NCI-H1694 (cell line): ENCODE results near the gene HMGCLL1.
A peak's percentile ranks its signal among the peaks of the same experiment; 100 is the strongest.

Experiments used
- DNase-seq: peaks from one replicate; lab custom pipeline; 2025; lab: John Stamatoyannopoulos, UW

HMGCLL1 gene

DNA sequence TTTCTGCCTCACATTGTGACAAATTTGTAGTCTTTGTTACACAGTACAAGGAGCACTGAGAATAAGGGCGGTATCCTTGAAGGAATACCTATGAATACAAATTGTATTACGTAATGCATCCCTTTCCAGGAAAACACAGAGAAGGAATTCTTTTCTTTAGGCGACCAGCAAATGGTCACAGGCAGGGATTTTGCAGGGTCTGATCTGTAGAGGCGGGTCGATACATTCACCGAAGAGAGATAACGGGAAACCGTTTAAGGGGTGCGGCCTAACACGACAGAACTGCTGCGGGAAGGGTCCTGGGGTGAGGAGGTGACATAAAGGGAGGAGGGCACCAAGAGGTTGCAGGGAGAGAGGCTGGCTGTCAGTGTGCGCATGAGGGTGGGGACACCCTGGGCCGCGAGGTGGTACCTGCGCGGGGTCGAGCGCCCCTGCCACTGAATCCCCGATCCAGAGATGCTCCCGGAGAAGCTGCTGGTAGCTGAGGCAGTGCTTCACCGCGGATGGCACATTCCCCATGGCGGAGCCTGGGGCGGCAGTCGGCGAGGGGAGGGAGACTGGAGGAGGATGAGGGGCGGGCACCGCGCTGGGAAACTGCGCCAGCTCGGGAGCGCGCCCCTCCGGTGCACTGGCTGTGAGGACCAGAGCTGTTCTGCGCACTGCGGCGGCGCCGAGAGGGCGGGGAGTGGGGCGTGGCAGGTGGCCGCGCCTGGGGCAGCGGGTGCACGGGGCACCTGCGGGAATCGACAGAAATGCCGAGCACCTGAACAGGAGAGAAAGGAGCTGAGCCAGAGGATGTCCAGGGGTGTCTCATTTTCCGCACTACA lies at the start of gene HMGCLL1:
Gene HMGCLL1, minus strand, starts transcription at position 656 of the 827 bp plus-strand sequence. Its CDS starts 137 bp downstream, at position 519.
- peak; percentile 43 for DNase-seq

DNA sequence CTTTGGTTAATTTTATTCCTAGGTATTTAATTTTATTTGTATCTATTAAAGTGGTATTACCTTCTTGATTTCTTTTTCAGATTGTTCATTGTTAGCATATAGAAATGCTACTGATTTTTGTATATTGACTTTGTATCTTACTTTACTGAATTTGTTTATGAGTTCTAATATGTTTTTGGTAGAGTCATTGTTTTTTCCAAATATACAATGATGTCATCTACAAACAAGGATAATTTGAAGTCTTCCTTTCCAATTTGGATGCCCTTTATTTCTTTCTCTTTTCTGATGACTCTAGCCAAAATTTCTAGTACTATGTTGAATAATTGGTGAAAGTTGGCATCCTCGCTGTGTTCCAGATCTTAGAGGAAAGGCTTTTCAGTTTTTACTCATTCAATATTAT lies 43.0 kb upstream of the HMGCLL1 start:
- no peak for DNase-seq

- no peak for DNase-seq
Observed at GRCh38 chr6:55621244-55621643, 42.3 kb upstream of the HMGCLL1 start.

DNA sequence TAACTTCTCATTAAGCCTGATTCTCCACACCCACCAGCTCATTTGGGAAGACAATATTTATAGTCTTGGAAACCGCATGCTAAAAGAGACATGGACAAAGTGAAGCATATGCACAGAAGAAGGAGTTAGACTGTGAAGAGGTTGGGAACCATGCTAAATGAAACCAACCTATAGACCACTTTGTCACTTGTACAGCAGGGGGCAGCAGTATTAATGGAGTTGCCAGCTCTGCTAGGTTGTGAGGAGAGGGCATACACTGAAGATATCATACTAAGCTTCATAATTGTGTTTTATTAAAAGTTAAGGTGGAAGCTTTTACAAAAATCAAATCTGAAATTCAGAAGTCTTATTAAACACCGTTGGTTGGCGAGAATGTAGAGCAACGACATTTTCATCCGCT lies 38.3 kb upstream of the HMGCLL1 start:
- DNase-seq, result peak; percentile 30

DNA sequence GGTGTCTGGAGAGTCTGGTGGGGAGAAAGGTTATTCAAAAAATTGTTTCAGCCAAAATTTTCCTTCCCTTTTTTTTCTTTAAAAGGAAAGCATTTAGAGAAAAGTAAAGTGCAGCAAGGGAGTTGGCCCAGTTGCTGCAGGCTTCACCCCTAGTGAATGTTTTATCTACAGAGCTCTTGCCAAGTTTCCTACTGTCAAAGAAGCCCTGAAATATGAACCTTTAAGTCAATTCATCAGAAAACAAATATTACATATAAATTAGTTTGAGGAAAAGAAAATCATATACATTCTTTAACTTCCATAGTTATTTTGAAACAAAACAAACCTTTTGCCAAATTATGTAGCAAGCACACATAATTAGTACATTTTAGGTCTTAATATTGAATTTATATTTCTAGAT lies 25.0 kb upstream of the HMGCLL1 start:
- no peak for DNase-seq

DNA sequence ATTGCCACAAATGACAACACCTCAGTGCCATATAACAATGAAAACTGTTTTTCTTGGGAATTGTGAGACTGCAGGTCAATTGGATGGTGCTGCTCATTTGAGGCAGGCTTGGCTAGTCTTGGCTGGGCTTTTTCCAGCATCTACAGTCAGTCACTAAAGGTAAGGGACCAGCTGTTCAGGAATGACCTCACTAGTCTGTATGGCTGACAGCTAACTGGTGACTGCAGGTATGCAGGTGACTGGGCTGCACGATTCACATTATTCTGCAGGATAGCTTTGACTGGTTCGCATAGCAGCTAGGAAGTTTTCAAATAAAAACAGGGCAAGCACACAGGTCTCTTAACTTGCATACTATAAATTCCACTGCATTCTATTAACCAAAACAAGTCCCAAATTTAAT lies 22.1 kb upstream of the HMGCLL1 start:
- DNase-seq, result no peak

GRCh38 chr6:55594442-55594841 lies 15.4 kb upstream of the HMGCLL1 start:
- DNase-seq, result no peak

GRCh38 chr6:55584654-55585354 lies 5.8 kb upstream of the HMGCLL1 start:
- no peak for DNase-seq

- no peak for DNase-seq
Observed at GRCh38 chr6:55576811-55577210, 2.2 kb downstream of the HMGCLL1 start.

- DNase-seq, result no peak
Observed at GRCh38 chr6:55574556-55574955, 4.4 kb downstream of the HMGCLL1 start.

DNA sequence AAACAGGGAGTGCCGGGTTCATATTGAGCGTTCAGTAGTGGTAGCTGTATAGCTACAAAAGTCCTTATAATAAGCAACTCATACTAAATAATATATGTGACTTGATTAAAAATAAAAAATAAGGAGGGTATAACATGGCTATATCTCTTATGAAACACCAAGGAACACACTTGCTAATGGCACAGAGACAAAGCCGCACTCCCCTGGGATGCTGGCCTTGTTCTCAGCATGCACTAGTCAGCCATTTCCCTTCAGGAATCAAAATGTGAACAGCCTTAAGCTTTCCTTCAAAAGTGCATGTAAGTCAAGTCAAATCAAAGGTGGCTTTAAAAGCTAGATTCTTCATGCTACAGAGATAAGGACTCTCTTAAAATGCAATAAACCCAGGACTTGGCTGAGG lies 9.4 kb downstream of the HMGCLL1 start:
- DNase-seq, result no peak

DNA sequence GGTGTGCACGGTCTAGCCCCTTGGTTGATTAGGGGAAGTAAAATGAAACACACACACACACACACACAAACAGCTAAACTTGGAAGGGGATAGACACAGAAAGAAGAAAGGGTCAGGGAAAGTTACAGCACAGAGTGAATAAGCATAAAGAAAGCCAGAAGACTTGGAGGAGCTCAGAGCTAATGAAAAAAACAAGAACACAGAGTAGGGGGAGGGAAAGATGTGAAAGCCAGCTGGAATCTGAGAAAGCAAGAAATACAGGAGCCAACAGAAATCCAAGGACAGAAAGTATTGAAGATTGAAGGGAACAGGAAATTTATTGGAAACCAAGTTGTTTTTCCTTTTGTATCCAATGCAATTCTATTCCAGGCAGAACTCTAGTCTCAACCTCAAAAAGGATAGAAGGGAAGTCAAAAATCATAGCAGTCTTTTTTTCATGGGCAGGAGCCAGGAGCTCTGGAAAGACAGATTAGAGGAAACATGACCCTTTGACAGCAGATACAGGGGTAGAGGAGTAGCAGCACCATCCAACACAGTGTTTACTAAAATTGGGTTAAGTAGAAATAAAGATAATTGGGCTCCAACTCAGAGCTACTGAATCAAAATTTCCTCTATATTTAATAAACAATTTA lies 10.1 kb downstream of the HMGCLL1 start:
- DNase-seq, result no peak

DNA sequence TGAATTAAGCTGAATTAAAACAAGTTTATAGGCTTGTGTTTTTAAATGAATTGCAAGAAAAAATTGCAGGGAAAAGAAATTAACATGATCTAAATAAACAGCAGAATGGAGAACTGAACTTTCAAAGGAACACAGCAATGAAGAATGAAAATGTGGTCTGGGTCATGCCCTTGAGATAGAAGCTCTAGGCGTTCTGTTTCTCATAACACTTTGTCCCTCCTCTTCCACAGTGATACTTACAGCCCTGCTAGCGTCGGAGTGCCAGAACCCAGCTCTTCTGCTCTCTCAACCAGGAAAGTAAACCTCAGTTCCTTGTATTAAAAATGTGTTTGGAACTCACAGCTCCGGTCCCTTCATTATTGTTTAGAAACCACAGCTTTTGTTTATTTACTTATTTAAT lies 11.4 kb downstream of the HMGCLL1 start:
- DNase-seq, result no peak

DNA sequence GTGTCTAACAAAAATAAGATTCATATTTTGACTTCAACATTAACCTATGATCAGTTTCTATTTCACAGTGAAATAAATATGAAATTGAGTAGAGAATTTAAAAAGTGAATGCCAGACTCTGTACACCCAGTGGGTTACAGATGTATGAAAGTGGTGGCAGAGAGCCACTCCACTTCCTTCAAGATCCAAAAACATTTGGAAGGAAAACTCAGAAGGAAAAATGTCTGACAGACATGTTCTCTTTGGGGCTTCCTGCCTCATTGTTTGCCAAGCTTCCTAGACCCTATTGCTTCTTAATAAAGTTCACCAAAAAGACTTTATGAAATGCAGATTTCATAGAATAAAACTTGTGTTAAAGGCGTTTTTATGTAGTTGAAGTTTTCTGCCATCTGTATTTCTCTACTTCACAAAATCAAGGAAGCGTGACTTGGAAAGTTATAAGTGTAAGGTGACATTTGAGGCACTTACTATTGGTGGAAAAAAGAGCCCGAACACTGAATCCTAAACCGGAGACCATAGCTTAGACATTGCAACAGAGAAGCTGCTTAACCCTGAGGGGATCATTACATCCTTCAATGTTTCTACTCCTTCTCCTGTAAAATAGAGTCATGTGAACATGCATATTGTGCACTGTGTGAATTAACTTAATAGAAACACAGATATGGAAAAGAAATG lies 12.8 kb downstream of the HMGCLL1 start:
- no peak for DNase-seq

- no peak for DNase-seq
Observed at GRCh38 chr6:55562318-55562717, 16.7 kb downstream of the HMGCLL1 start.

DNA sequence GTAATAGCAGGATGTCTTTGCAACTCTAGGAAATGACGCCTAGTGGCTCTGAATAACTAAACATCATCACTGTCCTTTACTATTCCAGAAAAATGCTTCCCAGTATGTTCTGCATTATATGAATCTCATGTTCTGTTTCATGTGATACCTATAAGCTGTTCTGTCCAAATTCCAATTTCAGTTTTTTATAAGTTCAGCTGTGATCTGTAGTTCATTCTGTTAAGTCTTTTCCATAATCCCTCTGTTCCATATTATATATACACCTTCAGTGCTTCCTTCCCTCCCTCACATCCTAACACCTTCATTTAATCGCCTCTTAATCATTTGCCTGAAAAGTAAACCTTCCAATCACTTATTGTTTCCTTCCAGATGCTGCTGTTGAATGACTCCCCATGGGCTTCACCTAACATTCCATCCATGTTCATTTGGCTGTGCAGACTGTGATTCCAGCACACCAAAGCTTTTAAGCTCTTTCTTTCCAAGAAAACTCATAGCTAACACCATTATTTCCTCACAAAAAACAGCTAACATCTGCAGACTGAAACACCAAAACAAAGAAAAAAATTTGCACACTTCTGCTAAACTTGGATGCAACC lies 18.6 kb downstream of the HMGCLL1 start:
- no peak for DNase-seq

DNA sequence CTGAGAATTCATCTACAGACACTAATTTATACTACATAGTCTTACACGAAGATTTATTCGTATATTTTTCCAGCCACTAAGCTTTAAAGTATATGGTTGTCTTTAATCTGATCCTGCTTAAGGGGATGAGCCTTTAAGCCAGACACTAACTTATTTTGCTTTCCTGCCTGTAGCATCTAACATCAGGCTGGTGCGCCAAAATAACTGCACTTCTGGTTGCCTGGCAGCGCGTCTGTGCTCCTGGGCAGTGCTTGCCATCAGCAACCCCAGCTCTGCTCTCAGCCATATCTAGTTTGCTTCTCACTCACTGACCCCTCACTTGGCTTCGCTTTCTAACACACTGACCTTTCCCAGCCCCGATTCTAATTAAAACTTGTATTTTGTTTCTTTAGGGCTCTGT lies 21.8 kb downstream of the HMGCLL1 start:
- DNase-seq, result no peak

GRCh38 chr6:55545791-55546190 lies 33.2 kb downstream of the HMGCLL1 start:
- DNase-seq, result no peak

DNA sequence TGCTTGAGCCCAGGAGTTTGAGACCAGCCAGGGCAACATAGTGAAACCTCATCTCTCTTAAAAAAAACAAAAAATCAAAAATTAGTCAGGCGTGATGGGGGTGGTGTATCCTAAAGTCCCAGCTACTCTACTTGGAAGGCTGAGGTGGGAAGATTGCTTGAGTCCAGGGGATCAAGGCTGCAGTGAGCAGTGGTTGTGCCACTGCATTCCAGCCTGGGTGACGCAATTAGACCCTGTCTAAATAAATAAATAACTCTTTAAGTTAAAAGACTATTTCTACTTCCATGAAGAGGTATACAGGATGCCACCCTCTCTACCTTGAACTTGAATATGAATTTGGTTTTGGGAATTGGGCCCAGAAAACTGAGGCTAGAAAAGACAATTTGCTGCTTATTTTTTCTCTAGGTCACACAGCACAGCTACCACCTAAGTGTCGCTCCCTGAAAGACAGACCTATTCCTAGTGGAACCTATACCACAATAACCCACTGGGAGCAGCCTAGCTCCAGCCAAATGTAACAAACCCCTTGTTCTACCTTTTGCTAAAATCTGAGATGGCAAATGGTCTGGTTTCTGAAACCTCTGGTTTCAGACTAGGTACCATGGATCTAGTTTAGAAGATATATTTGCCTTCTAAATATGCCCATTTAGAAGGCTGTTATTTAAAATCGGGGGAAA lies 35.2 kb downstream of the HMGCLL1 start:
- DNase-seq, result no peak

DNA sequence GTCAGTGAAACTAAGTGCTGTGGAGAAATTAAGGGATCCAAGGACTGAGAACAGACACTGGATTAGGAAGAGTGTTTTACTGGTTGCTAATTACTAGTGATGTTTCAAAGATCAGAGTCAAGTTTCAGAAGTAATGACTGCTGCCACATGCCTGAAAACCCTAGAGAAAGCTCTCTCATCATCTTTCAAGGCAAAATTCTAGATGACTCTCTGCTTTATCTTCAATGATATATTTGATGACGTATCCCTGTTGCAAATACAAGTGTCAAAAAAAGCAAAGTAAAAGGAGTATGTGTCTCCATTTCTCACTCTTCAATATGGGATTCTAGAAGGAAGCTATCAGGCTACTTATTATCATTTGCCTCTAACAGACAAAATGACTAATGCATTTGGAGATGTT lies 38.0 kb downstream of the HMGCLL1 start:
- no peak for DNase-seq

- no peak for DNase-seq
Observed at GRCh38 chr6:55536391-55536956, 42.5 kb downstream of the HMGCLL1 start.
